OCI-LY1 (cell line): Measurements from ENCODE around the gene RNF224.
A peak's percentile ranks its signal among the peaks of the same experiment; 100 is the strongest.

ENCODE experiments used
- H2AFZ ChIP-seq: fragments of 200-600 bp; sonication (generic), shearing (Covaris generic); 2 replicates; pipeline ENCODE4 v1.6.0; 2014; ENCODE audit warnings: antibody characterized with exemption, mild to moderate bottlenecking, low read length
- H3F3A ChIP-seq: fragments of 200-600 bp; sonication (generic), shearing (Covaris generic); 2 replicates; pipeline ENCODE4 v1.6.0; 2014; ENCODE audit warnings: mild to moderate bottlenecking, antibody characterized with exemption, low read length, moderate library complexity; ENCODE audit not compliant: insufficient read depth
- H3K27ac ChIP-seq: fragments of 200-600 bp; sonication (generic); 2 replicates; pipeline ENCODE4 v1.5.1; 2014; ENCODE audit warnings: low read length, mixed run types, mild to moderate bottlenecking, low read depth; ENCODE audit not compliant: poor library complexity, severe bottlenecking
- H3K27me3 ChIP-seq: fragments of 200-600 bp; sonication (generic); 2 replicates; pipeline ENCODE4 v1.6.0; 2014; ENCODE audit warnings: antibody characterized with exemption, mild to moderate bottlenecking, low read length, moderate library complexity; ENCODE audit not compliant: insufficient read depth
- H3K36me3 ChIP-seq: fragments of 200-600 bp; sonication (generic); 2 replicates; pipeline ENCODE4 v1.6.1; 2014; ENCODE audit warnings: mild to moderate bottlenecking, antibody characterized with exemption, low read length, moderate library complexity, mixed read lengths; ENCODE audit not compliant: insufficient read depth
- H3K4me1 ChIP-seq: fragments of 200-600 bp; sonication (generic); 2 replicates; pipeline ENCODE4 v1.5.1; 2014; ENCODE audit warnings: mild to moderate bottlenecking, low read length, moderate library complexity; ENCODE audit not compliant: insufficient read depth, severe bottlenecking
- H3K4me2 ChIP-seq: fragments of 200-600 bp; sonication (generic), shearing (Covaris generic); 2 replicates; pipeline ENCODE4 v1.6.1; 2014; ENCODE audit warnings: low read length
- H3K4me3 ChIP-seq: fragments of 200-600 bp; sonication (generic); 2 replicates; pipeline ENCODE4 v1.5.1; 2014; ENCODE audit warnings: low read length, low read depth, mild to moderate bottlenecking, mixed read lengths; ENCODE audit not compliant: poor library complexity, severe bottlenecking
- H3K79me2 ChIP-seq: fragments of 200-600 bp; shearing (Covaris generic); 2 replicates; pipeline ENCODE4 v1.6.1; 2016; ENCODE audit warnings: mixed run types, low read length, mixed read lengths; ENCODE audit not compliant: insufficient read depth
- H3K9ac ChIP-seq: fragments of 200-600 bp; sonication (generic), shearing (Covaris generic); 2 replicates; pipeline ENCODE4 v1.6.1; 2014; ENCODE audit warnings: mild to moderate bottlenecking, low read length, mixed read lengths
- H3K9me2 ChIP-seq: fragments of 200-600 bp; sonication (generic), shearing (Covaris generic); 2 replicates; pipeline ENCODE4 v1.6.1; 2014; ENCODE audit warnings: low read depth, mild to moderate bottlenecking, low read length, mixed read lengths
- H3K9me3 ChIP-seq: fragments of 200-600 bp; shearing (Covaris generic); 2 replicates; pipeline ENCODE4 v1.6.1; 2014; ENCODE audit warnings: low read length, mixed read lengths
- H4K20me1 ChIP-seq: fragments of 200-600 bp; sonication (generic), shearing (Covaris generic); 2 replicates; pipeline ENCODE4 v1.6.0; 2016; ENCODE audit warnings: mild to moderate bottlenecking, low read length; ENCODE audit not compliant: insufficient read depth
- CTCF ChIP-seq: fragments of 200-600 bp; sonication (generic), shearing (Covaris generic); IDR thresholded peaks from 2 replicates; pipeline ENCODE4 v1.5.1; 2017; ENCODE audit warnings: mild to moderate bottlenecking, antibody characterized with exemption, low read length, moderate library complexity, mixed read lengths
- EZH2 ChIP-seq: fragments of 200-600 bp; sonication (generic), shearing (Covaris generic); IDR thresholded peaks from 2 replicates; pipeline ENCODE4 v1.8.0; 2017; ENCODE audit warnings: borderline replicate concordance, mixed run types, mild to moderate bottlenecking, antibody characterized with exemption, low read length, moderate library complexity, mixed read lengths

The RNF224 gene

DNA sequence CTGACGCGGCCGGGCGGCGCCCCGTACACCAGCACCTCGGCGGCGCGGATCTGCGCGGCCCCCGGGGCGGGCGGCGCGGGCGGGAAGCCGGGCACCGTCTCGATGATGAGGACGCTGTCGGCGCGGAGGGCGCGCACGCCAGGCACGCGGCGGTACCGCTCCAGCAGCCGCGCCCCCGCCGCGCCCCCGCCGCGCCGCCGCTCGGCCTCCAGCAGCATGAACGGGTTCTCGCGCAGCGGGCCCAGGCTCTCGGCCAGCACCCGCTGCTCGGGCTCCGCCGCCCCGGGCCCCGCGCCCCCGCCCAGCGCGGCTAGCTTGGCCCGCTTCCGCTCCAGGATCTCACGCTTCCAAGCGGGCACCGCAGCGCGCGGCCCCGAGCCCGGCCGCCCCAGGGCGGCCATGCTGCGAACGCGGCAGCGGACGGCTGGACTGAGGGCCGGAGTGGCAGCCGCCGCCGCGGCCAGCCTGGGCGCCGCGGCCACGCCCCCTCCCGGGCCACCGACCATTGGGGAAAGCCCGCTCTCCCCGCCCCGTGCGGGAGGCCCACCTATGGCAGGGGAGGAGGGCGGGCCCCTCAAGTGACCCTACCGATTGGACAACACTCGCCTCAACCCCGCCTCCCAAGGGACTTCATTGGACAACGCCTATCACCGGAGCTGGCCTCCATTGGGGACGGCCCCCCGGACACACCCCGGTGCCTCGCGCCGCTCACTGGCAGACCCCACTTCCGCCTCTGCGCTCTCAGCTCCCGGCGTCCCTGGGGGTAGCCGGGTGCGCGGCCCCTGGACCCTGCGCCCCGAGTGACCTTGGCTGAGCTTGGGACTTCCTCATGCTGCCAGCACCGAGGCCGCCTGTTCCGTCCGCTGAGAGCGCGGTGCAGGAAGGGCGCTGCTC is 26.7 kb upstream of the RNF224 start, which contains the start of gene TPRN:
TPRN (minus strand) TSS at position 431 of the 894 bp plus-strand sequence; CDS start at position 401, 30 bp downstream.
- Histone ChIP-seq H3K27ac (peak within 1 kb of the TSS; percentile 47), H3K4me1 (peaks cover 45% of the 10 kb centered on the region), H3K9me3 (no peaks in the 10 kb centered on the region), H3K36me3 (no peaks in the 10 kb centered on the region; the same call in 1 of the 2 replicates), H2AFZ (no peak within 1 kb of the TSS), H3K9me2 (no peaks in the 10 kb centered on the region), H4K20me1 (no peaks in the 10 kb centered on the region), H3K4me2 (peak within 1 kb of the TSS; percentile 87), H3K4me3 (peak within 1 kb of the TSS; percentile 73), H3K79me2 (peaks cover 12% of the 10 kb centered on the region; the same call in 1 of the 2 replicates), H3K27me3 (peaks cover 8% of the 10 kb centered on the region), H3F3A (no peaks in the 10 kb centered on the region), H3K9ac (peak within 1 kb of the TSS; percentile 81)
- TF ChIP-seq EZH2: no peak
- no peak for TF ChIP-seq CTCF

DNA sequence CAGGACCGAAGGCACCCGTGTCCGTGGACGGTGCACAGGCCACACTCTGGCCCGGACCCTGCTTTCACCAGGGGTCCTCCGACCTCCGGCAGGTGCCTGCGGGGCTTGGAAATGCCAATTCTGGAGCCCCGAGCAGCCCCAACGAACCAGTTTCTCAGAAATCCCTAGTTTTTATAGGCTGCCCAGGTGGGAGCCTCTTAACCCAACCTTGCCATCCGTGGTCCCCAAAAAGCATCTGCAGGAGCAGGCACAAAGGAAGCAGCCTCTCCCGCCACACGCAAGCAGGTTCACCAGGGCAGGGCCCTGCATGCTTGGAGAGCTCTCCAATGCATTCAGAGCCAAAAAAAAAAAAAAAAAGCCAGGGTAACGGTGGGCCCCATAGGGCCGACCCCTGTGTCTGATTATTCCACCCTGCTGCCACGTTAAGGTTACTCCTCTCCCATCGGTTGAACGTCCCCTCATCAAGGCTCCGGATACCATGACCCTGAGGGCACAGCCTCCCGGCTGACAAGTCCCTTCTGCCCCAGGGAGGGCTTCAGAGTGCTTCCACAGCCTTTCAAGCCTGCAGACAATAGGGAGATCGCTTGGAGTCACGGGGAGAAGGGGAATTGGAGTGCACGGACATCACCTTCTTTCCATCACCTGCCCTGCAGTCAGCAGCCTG is 26.0 kb upstream of the RNF224 start:
- H3K27ac ChIP-seq: peak overlapping the region; percentile 47
- no peaks in the 10 kb centered on the region; the same call in 1 of the 2 replicates for H3K36me3 ChIP-seq
- peak overlapping the region; percentile 87 for H3K4me2 ChIP-seq
- peak overlapping the region; percentile 73 for H3K4me3 ChIP-seq
- peaks cover 19% of the 10 kb centered on the region for H3K79me2 ChIP-seq
- H3F3A ChIP-seq: no peaks in the 10 kb centered on the region
- no peaks in the 10 kb centered on the region for H4K20me1 ChIP-seq
- peaks cover 8% of the 10 kb centered on the region for H3K27me3 ChIP-seq
- H3K4me1 ChIP-seq: peaks cover 51% of the 10 kb centered on the region
- no peak overlapping the region for H2AFZ ChIP-seq
- H3K9me3 ChIP-seq: no peaks in the 10 kb centered on the region
- H3K9me2 ChIP-seq: no peaks in the 10 kb centered on the region
- TF ChIP-seq EZH2 (no peak), CTCF (no peak)
- H3K9ac ChIP-seq: peak overlapping the region; percentile 81

GRCh38 chr9:137202966-137203365 is 24.3 kb upstream of the RNF224 start:
- H3K9ac ChIP-seq: no peak overlapping the region

More at GRCh38 chr9:137202966-137203365, 24.3 kb upstream of the RNF224 start:
- H3K4me1 ChIP-seq: peaks cover 60% of the 10 kb centered on the region
- H3F3A ChIP-seq: no peaks in the 10 kb centered on the region
- H3K4me2 ChIP-seq: peak overlapping the region; percentile 26; the same call in 1 of the 2 replicates
- TF ChIP-seq EZH2 (no peak), CTCF (no peak)
- H3K9me3 ChIP-seq: no peaks in the 10 kb centered on the region
- H2AFZ ChIP-seq: no peak overlapping the region
- peak overlapping the region; percentile 47 for H3K27ac ChIP-seq
- peaks cover 21% of the 10 kb centered on the region for H3K79me2 ChIP-seq
- no peaks in the 10 kb centered on the region for H4K20me1 ChIP-seq
- peak overlapping the region; percentile 4 for H3K4me3 ChIP-seq
- H3K36me3 ChIP-seq: peaks cover 4% of the 10 kb centered on the region; the same call in 1 of the 2 replicates
- peaks cover 8% of the 10 kb centered on the region for H3K27me3 ChIP-seq
- no peaks in the 10 kb centered on the region for H3K9me2 ChIP-seq
